ENCODE data around the gene SIGLEC15. TPM values are rescaled to one million over a fixed set of nuclear protein-coding genes. Genes with fewer than 3 reads are reported as not detected.

SIGLEC15 gene, protein sequence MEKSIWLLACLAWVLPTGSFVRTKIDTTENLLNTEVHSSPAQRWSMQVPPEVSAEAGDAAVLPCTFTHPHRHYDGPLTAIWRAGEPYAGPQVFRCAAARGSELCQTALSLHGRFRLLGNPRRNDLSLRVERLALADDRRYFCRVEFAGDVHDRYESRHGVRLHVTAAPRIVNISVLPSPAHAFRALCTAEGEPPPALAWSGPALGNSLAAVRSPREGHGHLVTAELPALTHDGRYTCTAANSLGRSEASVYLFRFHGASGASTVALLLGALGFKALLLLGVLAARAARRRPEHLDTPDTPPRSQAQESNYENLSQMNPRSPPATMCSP
- 1 to 10 TPM in 1 of 5 donors, under 1 TPM in 1, not detected in 3; 0.92 to 5.5 TPM for total RNA-seq
- under 1 TPM; 0.10 to 0.76 (median 0.25) TPM for polyA plus RNA-seq
- long read RNA-seq, donor 1 = 0 reads
- long read RNA-seq, donor 2, partial matches to known transcripts = 0 of 1 reads
- long read RNA-seq, donor 2, other reads (novel, unspliced or antisense) = 0 of 1 reads
- long read RNA-seq, donor 3 = 0 reads
- long read RNA-seq, donor 4 = 0 reads
- long read RNA-seq, donor 5 = 0 reads
- long read RNA-seq, donor 6, partial matches to known transcripts = 5 of 5 reads
- long read RNA-seq, donor 6, other reads (novel, unspliced or antisense) = 0 of 5 reads
- long read RNA-seq, donor 7 = 0 reads
- long read RNA-seq, donor 8 = 0 reads
- long read RNA-seq, donor 9 = 0 reads
- long read RNA-seq, donor 10 = 0 reads

DNA sequence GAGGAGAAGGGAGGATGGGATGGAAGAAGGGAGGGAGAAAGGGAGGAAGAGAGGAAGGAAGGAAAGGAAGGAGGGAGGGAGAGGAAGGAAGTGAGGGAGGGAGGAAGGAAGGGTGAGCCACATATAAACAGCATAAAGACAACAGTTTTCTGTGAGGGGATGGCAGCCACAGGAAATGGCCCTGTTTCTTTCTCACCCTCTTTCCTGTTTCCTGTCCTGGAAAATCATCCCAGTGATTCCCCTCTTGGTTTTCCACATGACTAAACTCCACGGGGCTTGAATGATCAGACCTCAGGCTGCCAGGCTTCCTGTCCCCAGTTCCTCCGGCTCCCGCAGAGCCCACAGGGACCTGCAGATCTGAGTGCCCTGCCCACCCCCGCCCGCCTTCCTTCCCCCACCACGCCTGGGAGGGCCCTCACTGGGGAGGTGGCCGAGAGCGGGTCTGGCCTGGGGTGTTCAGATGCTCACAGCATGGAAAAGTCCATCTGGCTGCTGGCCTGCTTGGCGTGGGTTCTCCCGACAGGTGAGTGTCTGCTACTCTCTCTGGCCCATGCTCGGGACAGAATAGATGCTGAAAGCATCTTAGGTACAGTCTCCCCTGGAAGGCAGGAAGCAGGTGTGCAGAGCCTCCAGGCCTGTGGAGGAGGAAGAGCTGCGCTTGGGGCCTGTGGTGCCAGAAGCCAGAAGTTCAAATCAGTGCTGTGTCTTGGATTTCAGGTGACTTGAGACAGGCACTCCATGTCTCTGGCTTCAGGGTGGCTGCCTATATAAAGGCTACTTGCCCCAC is at the start of gene SIGLEC15:
Gene SIGLEC15, plus strand, starts transcription at position 418 of the 787 bp plus-strand sequence. Its CDS starts 54 bp downstream, at position 472.
- Histone ChIP-seq H3K36me3 (no peaks in the 10 kb centered on the region), H3K27ac (no peak within 1 kb of the TSS), H3K27me3 (no peaks in the 10 kb centered on the region), H3K4me1 (peaks cover 22 to 43% (median 33%) of the 10 kb centered on the region in 4 donors), H3K4me3 (no peak within 1 kb of the TSS), H3K9me3 (no peaks in the 10 kb centered on the region)
- TF ChIP-seq, protein P1, sequence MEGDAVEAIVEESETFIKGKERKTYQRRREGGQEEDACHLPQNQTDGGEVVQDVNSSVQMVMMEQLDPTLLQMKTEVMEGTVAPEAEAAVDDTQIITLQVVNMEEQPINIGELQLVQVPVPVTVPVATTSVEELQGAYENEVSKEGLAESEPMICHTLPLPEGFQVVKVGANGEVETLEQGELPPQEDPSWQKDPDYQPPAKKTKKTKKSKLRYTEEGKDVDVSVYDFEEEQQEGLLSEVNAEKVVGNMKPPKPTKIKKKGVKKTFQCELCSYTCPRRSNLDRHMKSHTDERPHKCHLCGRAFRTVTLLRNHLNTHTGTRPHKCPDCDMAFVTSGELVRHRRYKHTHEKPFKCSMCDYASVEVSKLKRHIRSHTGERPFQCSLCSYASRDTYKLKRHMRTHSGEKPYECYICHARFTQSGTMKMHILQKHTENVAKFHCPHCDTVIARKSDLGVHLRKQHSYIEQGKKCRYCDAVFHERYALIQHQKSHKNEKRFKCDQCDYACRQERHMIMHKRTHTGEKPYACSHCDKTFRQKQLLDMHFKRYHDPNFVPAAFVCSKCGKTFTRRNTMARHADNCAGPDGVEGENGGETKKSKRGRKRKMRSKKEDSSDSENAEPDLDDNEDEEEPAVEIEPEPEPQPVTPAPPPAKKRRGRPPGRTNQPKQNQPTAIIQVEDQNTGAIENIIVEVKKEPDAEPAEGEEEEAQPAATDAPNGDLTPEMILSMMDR (IDR thresholded peaks at IDR 0.05) = no peak
- no peak for TF ChIP-seq EP300 (IDR thresholded peaks at IDR 0.05)
- no peak for TF ChIP-seq POLR2A (IDR thresholded peaks at IDR 0.05)
- no peak for TF ChIP-seq POLR2AphosphoS5 (IDR thresholded peaks at IDR 0.05)
- intact Hi-C loops (cut with DNase I; ENCODE audit: low total_unique reads) = no loop called here
- 55 to 80% (median 74%) methylated on average over 11 to 12 of the region's 12 CpGs for WGBS, 5 donors
- DNase-seq = peak in 1 of 2 donors; percentile 21

DNA sequence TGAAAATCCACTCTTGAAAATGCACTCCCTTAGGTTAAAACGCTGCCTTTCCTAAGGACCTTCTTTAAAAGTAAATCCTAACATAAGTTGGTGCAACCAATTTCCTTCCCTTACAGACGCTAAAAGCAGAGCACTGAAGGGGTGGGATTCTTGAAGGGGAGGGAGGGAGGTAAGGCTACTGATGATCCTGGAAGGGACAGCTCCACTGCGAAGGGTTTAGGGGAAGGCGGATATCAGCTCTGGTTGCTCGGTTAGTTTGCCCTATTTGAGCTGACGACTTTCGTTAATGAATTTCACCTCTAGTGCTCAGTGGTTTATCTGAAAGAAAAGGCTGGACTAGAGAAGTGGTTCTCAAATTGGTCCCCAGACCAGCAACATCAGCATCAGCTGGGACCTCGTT is 49.7 kb upstream of the SIGLEC15 start:
- no peak for DNase-seq
- peak overlapping the region; percentile 68 to 89 (median 80) for H3K27ac ChIP-seq
- H3K9me3 ChIP-seq = no peaks in the 10 kb centered on the region
- peaks cover 0 to 17% (median 11%) of the 10 kb centered on the region in 4 donors for H3K4me1 ChIP-seq
- H3K36me3 ChIP-seq = no peaks in the 10 kb centered on the region
- peak overlapping the region; percentile 56 to 68 (median 60) for H3K4me3 ChIP-seq
- H3K27me3 ChIP-seq = peaks cover 0 to 1% (median 0%) of the 10 kb centered on the region in 3 donors
- intact Hi-C loops (cut with DNase I; ENCODE audit: low total_unique reads) = no loop called here
- no peak for TF ChIP-seq POLR2A (IDR thresholded peaks at IDR 0.05)
- 39 to 58% (median 49%) methylated on average over 8 of the region's 8 CpGs for WGBS, 5 donors

DNA sequence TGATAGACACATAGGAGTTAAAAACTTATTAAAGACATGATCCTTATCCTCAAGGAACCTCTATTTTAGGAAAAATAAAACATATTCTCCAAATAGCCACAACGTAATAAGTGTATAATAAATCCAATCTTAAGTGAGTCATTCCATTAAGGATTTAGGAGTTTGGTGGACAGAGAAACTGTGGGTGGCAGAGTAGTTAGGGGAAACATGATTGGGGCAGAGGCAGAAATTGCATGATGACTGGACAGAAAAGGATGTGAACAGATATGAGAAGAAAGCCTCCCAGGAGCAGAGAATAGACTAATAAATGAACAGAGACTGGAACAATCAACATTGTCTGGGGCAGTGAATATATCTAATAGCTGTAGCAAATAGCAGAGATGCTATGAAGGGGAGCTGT is 48.1 kb upstream of the SIGLEC15 start:
- peaks cover 0 to 4% (median 0%) of the 10 kb centered on the region in 3 donors for H3K27me3 ChIP-seq
- H3K9me3 ChIP-seq = no peaks in the 10 kb centered on the region
- intact Hi-C loops (cut with DNase I; ENCODE audit: low total_unique reads) = no loop called here
- no peak overlapping the region for H3K27ac ChIP-seq
- no peak overlapping the region for H3K4me3 ChIP-seq
- 50 to 70% (median 59%) methylated on average over 1 of the region's 1 CpG for WGBS, 5 donors
- H3K4me1 ChIP-seq = peaks cover 0 to 17% (median 11%) of the 10 kb centered on the region in 4 donors
- TF ChIP-seq POLR2AphosphoS5 (IDR thresholded peaks at IDR 0.05) = no peak
- no peaks in the 10 kb centered on the region for H3K36me3 ChIP-seq
- no peak for DNase-seq

DNA sequence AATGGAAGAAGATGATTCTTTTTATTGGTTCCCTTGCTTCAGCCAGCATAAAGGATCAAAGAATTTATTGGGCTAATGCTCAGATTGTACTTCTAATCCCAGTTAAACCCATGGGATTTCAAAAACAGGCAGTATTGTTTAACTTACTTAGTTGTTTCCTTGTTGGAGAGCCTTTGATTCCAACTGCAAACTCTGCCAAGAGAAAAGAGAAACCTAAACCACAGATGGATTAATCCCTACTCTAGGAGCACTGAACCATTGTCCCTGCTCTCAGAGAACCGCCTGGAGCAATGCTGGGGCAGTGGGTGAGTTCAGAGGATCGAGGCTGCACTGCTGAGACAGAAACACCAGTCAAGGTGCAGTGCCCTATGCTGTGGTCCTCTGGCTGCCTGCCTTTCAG is 44.9 kb upstream of the SIGLEC15 start:
- H3K27ac ChIP-seq = no peak overlapping the region
- H3K4me1 ChIP-seq = peaks cover 0 to 7% (median 4%) of the 10 kb centered on the region in 4 donors
- no peaks in the 10 kb centered on the region for H3K9me3 ChIP-seq
- H3K4me3 ChIP-seq = no peak overlapping the region
- no peaks in the 10 kb centered on the region for H3K36me3 ChIP-seq
- peaks cover 0 to 4% (median 0%) of the 10 kb centered on the region in 3 donors for H3K27me3 ChIP-seq
- TF ChIP-seq POLR2A (IDR thresholded peaks at IDR 0.05) = no peak
- TF ChIP-seq, protein P1 (IDR thresholded peaks at IDR 0.05) = no peak
- 0 to 48% (median 35%) methylated on average over 2 of the region's 2 CpGs for WGBS, 5 donors
- intact Hi-C loops (cut with DNase I; ENCODE audit: low total_unique reads) = no loop called here
- DNase-seq = peak in 1 of 2 donors; percentile 27

DNA sequence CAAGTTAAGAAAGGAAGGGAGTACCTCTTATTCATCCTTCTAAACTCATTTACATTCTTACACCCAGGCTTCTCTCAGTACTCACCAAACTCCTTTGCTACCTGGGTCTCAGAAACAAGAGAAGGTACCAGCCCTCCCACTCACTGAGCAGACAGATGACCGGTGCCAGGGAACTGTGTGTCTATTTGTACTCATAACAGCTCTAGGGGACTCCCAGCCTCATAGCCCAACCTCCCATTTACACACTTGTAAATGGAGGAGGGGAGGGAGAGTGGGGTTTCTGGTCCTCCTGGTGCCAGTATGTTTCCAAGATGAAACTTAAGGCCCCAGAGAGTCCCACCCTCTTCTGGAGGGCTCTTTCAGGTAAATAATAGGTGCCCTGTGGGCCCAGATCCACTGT is 42.8 kb upstream of the SIGLEC15 start:
- Histone ChIP-seq H3K27me3 (peaks cover 0 to 4% (median 0%) of the 10 kb centered on the region in 3 donors), H3K4me3 (no peak overlapping the region), H3K4me1 (no peaks in the 10 kb centered on the region), H3K9me3 (no peaks in the 10 kb centered on the region), H3K36me3 (no peaks in the 10 kb centered on the region), H3K27ac (no peak overlapping the region)
- no peak for TF ChIP-seq EP300 (IDR thresholded peaks at IDR 0.05)
- no peak for TF ChIP-seq POLR2AphosphoS5 (IDR thresholded peaks at IDR 0.05)
- TF ChIP-seq POLR2A (IDR thresholded peaks at IDR 0.05) = no peak
- TF ChIP-seq, protein P1 (IDR thresholded peaks at IDR 0.05) = no peak
- intact Hi-C loops (cut with DNase I; ENCODE audit: low total_unique reads) = no loop called here
- no peak for DNase-seq
- WGBS, 5 donors = 60 to 86% (median 71%) methylated on average over 1 of the region's 1 CpG

Measured in stomach (tissue), 19 donors.